ENCODE results near the gene SLC9A3.

- TF ChIP-seq POU2F2 (IDR thresholded peaks at IDR 0.05; ENCODE audit: low read depth, low read length) = no peak
- TF ChIP-seq POLR2AphosphoS5 (IDR thresholded peaks at IDR 0.05; ENCODE audit: low read depth, low read length) = no peak
- TF ChIP-seq TAF1 (IDR thresholded peaks at IDR 0.05; ENCODE audit: low read depth, low read length) = no peak
- TF ChIP-seq POLR2A (IDR thresholded peaks at IDR 0.05; ENCODE audit: low read depth, low read length) = no peak
- TF ChIP-seq SPI1 (IDR thresholded peaks at IDR 0.05; ENCODE audit: low read depth, low read length) = no peak
These were observed 9.2 kb upstream of the SLC9A3 start for GRCh38 chr5:533243-533954.
